T47D (cell line): ENCODE results near the gene GAPVD1.
"Not testable (repeated sequence)": the region's sequence is repeated elsewhere in the genome, so short reads cannot be mapped to it uniquely, and the experiment has no call there.

Experiments used
- DNase-seq, 2 experiments: peaks; one replicate each; pipeline versions ENCODE4 v3.0.0 to v3.0.0-alpha.2; 2011 to 2012; ENCODE audit warnings: low read depth in 1 of 2, low spot score in 1 of 2
- JUND ChIP-seq: IDR thresholded peaks from 2 replicates; pipeline ENCODE4 v1.6.1; 2012; ENCODE audit warnings: low read depth
- in situ Hi-C: cut with HindIII; loops from 2 replicates; pipeline ENCODE4 v1.10.0; 2016; ENCODE audit warnings: low sequenced_read_pairs, low pct_unique_long_range_greater_than_20kb

Gene GAPVD1

DNA sequence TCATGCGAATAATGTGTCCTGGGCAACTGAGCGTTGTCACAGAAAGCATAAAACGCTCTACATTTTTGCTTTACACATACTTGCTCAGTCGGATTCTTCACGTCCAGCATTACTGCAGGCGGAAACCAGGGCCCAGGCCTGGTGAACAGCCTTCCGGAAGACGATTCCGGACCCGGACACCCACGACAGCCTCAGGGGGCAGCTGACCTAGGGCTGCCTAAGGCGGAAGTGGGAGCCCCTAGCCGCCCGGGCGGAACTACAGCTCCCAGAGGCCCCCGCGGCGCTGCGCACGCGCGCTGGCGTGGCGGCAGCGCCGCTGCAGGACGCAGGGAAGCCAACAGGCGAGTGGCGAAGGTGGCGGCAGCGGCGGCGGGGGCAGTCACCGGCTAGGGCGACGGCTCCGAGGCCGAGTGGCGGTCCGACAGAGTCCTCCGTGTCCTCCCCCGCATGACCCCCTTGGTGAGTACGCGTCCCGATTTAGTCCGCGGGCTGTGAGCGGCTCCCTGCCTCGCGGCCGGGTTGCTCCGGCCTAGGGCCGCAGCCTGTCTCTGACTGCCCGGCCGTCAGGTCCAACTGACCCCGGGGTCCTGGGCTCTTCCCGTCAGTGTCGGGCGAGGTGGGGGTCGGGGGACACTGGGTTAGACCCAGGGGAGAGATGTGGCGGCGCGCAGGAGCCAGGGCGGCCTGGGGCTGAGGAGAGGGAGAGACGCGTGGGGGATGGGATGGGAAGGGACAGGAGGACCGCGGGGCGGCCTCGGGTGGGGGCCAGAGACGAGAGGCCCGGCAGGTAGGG, at the start of gene GAPVD1:
GAPVD1 (plus strand) TSS at position 326 of the 793 bp plus-strand sequence. CDS start 37,096 bp downstream, outside the sequence.
- peak; percentile 96 to 97 for DNase-seq
- in situ Hi-C loops, result no loop called here
- no peak for TF ChIP-seq JUND

DNA sequence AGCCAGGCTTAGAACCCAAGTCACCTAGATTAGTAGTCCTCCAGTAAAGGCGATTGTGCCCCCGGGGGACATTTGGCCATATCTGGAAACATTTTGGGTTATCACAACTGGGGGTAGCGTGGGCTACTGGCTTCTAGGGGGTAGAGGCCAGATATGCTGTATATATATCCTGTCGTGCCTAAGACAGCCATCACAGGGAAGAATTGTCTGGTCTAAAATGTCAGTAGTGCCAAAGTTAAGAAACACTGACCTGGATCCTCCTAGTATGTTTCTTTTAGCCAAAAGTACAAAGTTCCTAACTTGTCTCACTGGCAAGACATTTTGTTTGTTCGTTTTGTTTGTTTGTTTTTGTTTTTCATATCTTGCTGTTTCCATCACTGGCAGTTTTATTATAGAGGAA, 47.4 kb upstream of the GAPVD1 start:
- in situ Hi-C loops, result no loop called here
- no peak for DNase-seq
- TF ChIP-seq JUND, result no peak

DNA sequence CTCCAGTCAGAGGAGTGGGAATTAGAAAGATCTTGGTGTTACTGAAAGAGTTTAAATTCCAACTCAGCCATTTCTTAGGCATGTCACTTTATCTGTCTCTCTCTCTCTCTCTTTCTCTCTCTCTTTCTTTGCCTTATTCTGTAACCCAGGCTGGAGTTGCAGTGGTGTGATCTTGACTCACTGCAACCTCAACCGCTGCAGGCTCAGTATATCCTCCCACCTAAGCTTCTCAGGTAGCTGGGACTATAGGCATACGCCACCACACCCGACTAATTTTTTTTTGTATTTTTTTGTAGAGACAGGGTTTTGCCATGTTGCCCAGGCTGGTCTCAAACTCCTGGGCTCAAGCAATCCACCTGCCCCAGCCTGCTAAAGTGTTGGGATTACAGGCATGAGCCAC, 43.0 kb upstream of the GAPVD1 start:
- in situ Hi-C loops, result no loop called here
- no peak for DNase-seq
- no peak for TF ChIP-seq JUND

GRCh38 chr9:125224858-125225257, 36.8 kb upstream of the GAPVD1 start:
- in situ Hi-C loops, DNase-seq: not testable (repeated sequence)

DNA sequence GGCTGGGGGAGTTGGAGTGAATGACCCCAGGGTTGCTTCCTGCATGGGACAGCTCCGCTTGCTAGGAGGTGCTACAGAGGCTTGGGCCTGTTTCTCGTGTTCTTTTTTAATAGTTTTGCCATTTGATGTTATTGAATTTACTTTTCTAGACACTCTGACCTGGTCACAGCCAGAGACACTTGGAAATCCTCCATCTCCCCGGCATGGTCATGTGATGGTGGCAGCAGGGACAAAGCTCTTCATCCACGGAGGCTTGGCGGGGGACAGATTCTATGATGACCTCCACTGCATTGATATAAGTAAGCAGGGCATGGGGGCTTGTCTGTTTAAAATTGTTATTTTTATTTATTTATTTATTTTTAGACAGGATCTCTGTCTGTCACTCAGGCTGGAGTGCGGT, 33.9 kb upstream of the GAPVD1 start:
- no peak for DNase-seq
- in situ Hi-C loops, result no loop called here
- no peak for TF ChIP-seq JUND

DNA sequence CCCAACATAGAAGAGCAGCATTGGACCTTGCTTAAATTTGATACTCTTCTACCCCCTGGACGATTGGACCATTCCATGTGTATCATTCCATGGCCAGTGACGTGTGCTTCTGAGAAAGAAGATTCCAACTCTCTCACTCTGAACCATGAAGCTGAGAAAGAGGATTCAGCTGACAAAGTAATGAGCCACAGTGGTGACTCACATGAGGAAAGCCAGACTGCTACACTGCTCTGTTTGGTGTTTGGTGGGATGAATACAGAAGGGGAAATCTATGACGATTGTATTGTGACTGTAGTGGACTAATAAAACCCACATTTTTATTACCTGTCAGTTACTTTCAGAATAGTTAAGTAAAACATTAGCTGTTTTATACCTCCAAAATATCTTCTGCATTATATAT, 27.9 kb upstream of the GAPVD1 start:
- no peak for DNase-seq
- no peak for TF ChIP-seq JUND
- in situ Hi-C loops, result no loop called here

- DNase-seq, in situ Hi-C loops: not testable (repeated sequence)
Measured at GRCh38 chr9:125234099-125234498, 27.5 kb upstream of the GAPVD1 start.

DNA sequence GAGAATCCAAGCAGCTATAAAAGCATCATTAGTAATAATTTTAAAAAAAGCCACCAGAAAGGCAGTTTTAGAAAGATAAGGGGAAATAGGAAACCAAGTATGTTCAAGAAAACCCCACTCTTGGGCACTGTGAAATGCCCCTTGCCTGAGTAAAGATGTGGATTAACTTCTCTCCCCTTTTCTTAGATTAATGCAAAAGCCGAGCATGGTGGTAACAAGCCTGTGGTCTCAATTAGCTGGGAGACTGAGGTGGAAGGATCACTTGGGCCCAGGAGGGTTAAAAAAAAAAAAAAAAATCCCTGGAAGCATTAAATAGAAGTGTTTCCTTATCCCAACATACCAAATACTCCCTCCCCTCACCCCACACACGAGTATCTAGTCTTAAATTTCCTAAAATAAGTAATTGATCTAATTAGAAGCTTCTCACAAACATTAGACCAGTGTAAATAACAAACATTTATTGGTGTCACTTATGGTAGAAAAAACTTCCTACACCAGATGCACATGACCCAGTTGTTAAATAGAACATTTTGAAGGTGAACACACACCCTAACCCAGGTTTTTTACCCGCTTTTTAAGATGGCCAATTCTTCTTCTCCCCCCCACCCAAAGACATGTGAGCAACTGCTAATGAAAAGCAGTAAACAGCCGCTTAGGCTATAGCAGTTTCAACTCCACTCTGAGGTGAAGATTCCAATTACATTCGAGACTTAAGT, 25.7 kb upstream of the GAPVD1 start:
- no peak for DNase-seq
- in situ Hi-C loops, result no loop called here
- no peak for TF ChIP-seq JUND

- in situ Hi-C loops, result not testable (repeated sequence)
Measured at GRCh38 chr9:125236520-125237159, 25.0 kb upstream of the GAPVD1 start.

DNA sequence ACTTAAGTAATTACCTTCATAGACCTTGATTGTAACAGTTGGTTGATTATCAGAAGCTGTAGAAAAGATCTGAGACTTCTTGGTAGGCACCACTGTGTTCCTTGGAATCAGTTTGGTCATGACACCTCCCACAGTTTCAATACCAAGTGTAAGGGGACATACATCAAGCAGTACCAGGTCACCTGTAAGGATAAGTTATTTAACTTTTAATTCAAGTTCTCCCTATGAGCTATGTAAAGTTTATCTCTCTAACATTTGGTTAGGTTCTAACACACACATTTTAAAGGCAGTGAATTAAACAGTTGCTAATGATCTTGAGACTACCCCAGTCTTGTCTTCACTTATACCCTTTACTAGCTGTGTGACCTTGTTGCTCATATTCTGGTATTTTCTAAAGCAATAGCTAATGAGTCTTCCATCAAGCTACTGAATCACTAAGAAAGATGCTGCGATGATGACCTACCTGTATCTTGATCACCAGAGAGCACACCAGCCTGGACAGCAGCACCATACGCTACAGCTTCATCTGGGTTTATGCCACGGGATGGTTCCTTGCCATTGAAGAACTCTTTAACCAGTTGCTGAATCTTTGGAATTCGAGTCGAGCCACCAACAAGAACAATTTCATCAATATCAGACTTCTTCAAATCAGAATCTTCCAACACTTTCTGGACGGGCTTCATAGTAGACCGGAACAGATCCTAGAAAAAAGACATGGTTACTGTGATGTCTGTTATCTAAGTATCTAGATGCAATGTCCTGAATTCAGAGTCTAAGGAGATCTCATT, 23.3 kb upstream of the GAPVD1 start:
- TF ChIP-seq JUND, result no peak
- DNase-seq, result no peak
- in situ Hi-C loops, result no loop called here

More at GRCh38 chr9:125236520-125237159, 25.0 kb upstream of the GAPVD1 start:
- not testable (repeated sequence) for DNase-seq

GRCh38 chr9:125238915-125239446, 22.6 kb upstream of the GAPVD1 start:
- no peak for DNase-seq
- in situ Hi-C loops, result no loop called here
- no peak for TF ChIP-seq JUND
